GM12878 (cell line): ENCODE data around the gene MCM3AP. TPM values are rescaled to one million over a fixed set of nuclear protein-coding genes. Genes with fewer than 3 reads are reported as not detected.

Experiments
- ATAC-seq: fragments of 200-7000 bp; cut with Tn5 transposase; 3 replicates; pipeline ENCODE4 v1.9.1; 2020; ENCODE audit warnings: mild to moderate bottlenecking, moderate library complexity
- BruUV-seq: library from RNA; stranded (reverse); fragments of 400-500 nt; replicated peaks from 2 replicates; lab custom pipeline; 2021; lab: Mats Ljungman, UMichigan
- CTCF ChIA-PET: fragments of 300-600 bp; sonication (Branson Sonifier 250); formaldehyde crosslinking; extraction: SDS; loops from one replicate; lab custom pipeline; 2021; ENCODE audit warnings: inconsistent platforms; lab: Yijun Ruan, JAX
- POLR2A ChIA-PET: fragments of 350-600 bp; formaldehyde crosslinking; extraction: SDS; loops from one replicate; lab custom pipeline; 2021; ENCODE audit warnings: inconsistent platforms; lab: Charles Lee
- RAD21 ChIA-PET: fragments of 300-600 bp; sonication (Branson Sonifier 250); formaldehyde crosslinking; loops from one replicate; lab custom pipeline; 2023; ENCODE audit warnings: antibody characterized with exemption; ENCODE audit not compliant: unreplicated experiment; lab: Charles Lee
- SMC1A ChIA-PET: fragments of 300-600 bp; sonication (Branson Sonifier 250); formaldehyde crosslinking; loops from one replicate; lab custom pipeline; 2023; ENCODE audit not compliant: unreplicated experiment, uncharacterized antibody; lab: Charles Lee
- DNase-seq: peaks from one replicate; pipeline ENCODE4 v3.0.0-alpha.2; 2011; ENCODE audit warnings: low read depth, low spot score
- FAIRE-seq: peaks from 3 replicates; lab custom pipeline; 2011; peaks lifted over from hg19 to GRCh38; lab: Jason Lieb, UNC
- H2AFZ ChIP-seq: 2 replicates; pipeline ENCODE4 v1.6.0; 2011; ENCODE audit warnings: low read depth, low read length, control low read depth; ENCODE audit not compliant: control insufficient read depth
- H3K27ac ChIP-seq: 2 replicates; pipeline ENCODE4 v1.5.1; 2011; ENCODE audit warnings: control low read depth; ENCODE audit not compliant: control insufficient read depth, insufficient read depth
- H3K27me3 ChIP-seq, 2 experiments: replicated peaks in 1 of 2; 2 replicates each; pipeline versions ENCODE4 v1.6.0 to v1.6.1; 2011; ENCODE audit warnings: low read length in 1 of 2; ENCODE audit not compliant: control insufficient read depth in 2 of 2, insufficient read depth in 2 of 2
- H3K36me3 ChIP-seq, 2 experiments: 2 replicates each; pipeline ENCODE4 v1.5.1; 2011; ENCODE audit warnings: low read length in 1 of 2; ENCODE audit not compliant: control insufficient read depth in 2 of 2, insufficient read depth in 2 of 2
- H3K4me1 ChIP-seq: 2 replicates; pipeline ENCODE4 v1.6.1; 2011; ENCODE audit warnings: mild to moderate bottlenecking, low read length, moderate library complexity, mixed read lengths; ENCODE audit not compliant: control insufficient read depth, insufficient read depth
- H3K4me2 ChIP-seq: 2 replicates; pipeline ENCODE4 v1.6.0; 2011; ENCODE audit warnings: control low read depth; ENCODE audit not compliant: control insufficient read depth, insufficient read depth
- H3K4me3 ChIP-seq: fragments of 200-600 bp; sonication (generic); 2 replicates; pipeline ENCODE4 v1.5.1; 2016
- H3K79me2 ChIP-seq: 2 replicates; pipeline ENCODE4 v1.6.0; 2011; ENCODE audit warnings: low read length; ENCODE audit not compliant: control insufficient read depth, insufficient read depth
- H3K9ac ChIP-seq: 2 replicates; pipeline ENCODE4 v1.8.0; 2011; ENCODE audit warnings: low read length, control low read depth, mixed read lengths; ENCODE audit not compliant: control insufficient read depth, insufficient read depth
- H3K9me3 ChIP-seq: replicated peaks from 3 replicates; pipeline ENCODE4 v1.5.1; 2011; ENCODE audit warnings: mild to moderate bottlenecking, low read length; ENCODE audit not compliant: control insufficient read depth, insufficient read depth
- H4K20me1 ChIP-seq: 2 replicates; pipeline ENCODE4 v1.6.0; 2011; ENCODE audit not compliant: control insufficient read depth, insufficient read depth
- E4F1 ChIP-seq: fragments of 450-650 bp; IDR thresholded peaks from 2 replicates; pipeline ENCODE4 v1.6.1; 2018; ENCODE audit warnings: borderline replicate concordance, mild to moderate bottlenecking; ENCODE audit not compliant: partially characterized antibody
- EZH2 ChIP-seq: IDR thresholded peaks from 2 replicates; pipeline ENCODE4 v1.6.1; 2012; ENCODE audit warnings: low read depth, mild to moderate bottlenecking, control low read depth, inconsistent platforms, low read length, borderline replicate concordance; ENCODE audit not compliant: control insufficient read depth
- HSF1 ChIP-seq: fragments of 150-350 bp; IDR thresholded peaks from 2 replicates; pipeline ENCODE4 v1.6.1; 2014; ENCODE audit warnings: mild to moderate bottlenecking, low read depth, low read length
- KDM1A ChIP-seq: fragments of 200-600 bp; sonication (generic); IDR thresholded peaks from 2 replicates; pipeline ENCODE4 v1.6.1; 2016; ENCODE audit warnings: borderline replicate concordance
- MEF2A ChIP-seq: IDR thresholded peaks from 2 replicates; pipeline ENCODE4 v1.6.1; 2011; ENCODE audit warnings: low read depth, mild to moderate bottlenecking, low read length, moderate library complexity; ENCODE audit not compliant: insufficient read depth
- NBN ChIP-seq: fragments of 450-650 bp; IDR thresholded peaks from 2 replicates; pipeline ENCODE4 v1.6.1; 2016
- NFIC ChIP-seq: IDR thresholded peaks from 2 replicates; pipeline ENCODE4 v1.6.1; 2012; ENCODE audit warnings: low read depth, mild to moderate bottlenecking, inconsistent platforms, low read length, moderate library complexity
- NFYB ChIP-seq: IDR thresholded peaks from 2 replicates; pipeline ENCODE4 v1.6.1; 2011; ENCODE audit warnings: low read depth, mild to moderate bottlenecking, low read length, improper control_type of control experiment, moderate library complexity; ENCODE audit not compliant: insufficient read depth
- NR2C1 ChIP-seq: fragments of 450-650 bp; IDR thresholded peaks from 2 replicates; pipeline ENCODE4 v1.6.1; 2017; ENCODE audit warnings: antibody characterized with exemption, mild to moderate bottlenecking, moderate library complexity
- POLR2AphosphoS2 ChIP-seq: IDR thresholded peaks from 2 replicates; pipeline ENCODE4 v1.6.1; 2011; ENCODE audit warnings: low read depth, mild to moderate bottlenecking, low read length, improper control_type of control experiment, moderate library complexity
- POLR2AphosphoS5 ChIP-seq: IDR thresholded peaks from 2 replicates; pipeline ENCODE4 v1.6.1; 2011; ENCODE audit warnings: mild to moderate bottlenecking, low read length, inconsistent platforms
- SMAD5 ChIP-seq: IDR thresholded peaks from 2 replicates; pipeline ENCODE4 v1.6.1; 2016; ENCODE audit warnings: antibody characterized with exemption, low read depth
- STAT1 ChIP-seq: fragments of 450-650 bp; conservative IDR thresholded peaks from 2 replicates; pipeline ENCODE4 v1.6.1; 2014; ENCODE audit warnings: antibody characterized with exemption, mild to moderate bottlenecking
- TBL1XR1 ChIP-seq: IDR thresholded peaks from 2 replicates; pipeline ENCODE4 v1.6.1; 2012; ENCODE audit warnings: low read depth, low read length, improper control_type of control experiment
- ZNF207 ChIP-seq: fragments of 450-650 bp; IDR thresholded peaks from 2 replicates; pipeline ENCODE4 v1.6.1; 2014; ENCODE audit warnings: antibody characterized with exemption, mild to moderate bottlenecking, borderline replicate concordance
- WGBS: methylation state at CpG from one replicate; pipeline ENCODE4 v1.1.6; 2016; ENCODE audit warnings: low lambda C conversion rate; ENCODE audit not compliant: insufficient replicate concordance, insufficient coverage; ENCODE audit errors: missing lambda C conversion rate; 5-methylcytosine and 5-hydroxymethylcytosine counted together
- in situ Hi-C: fragments of 300-500 bp; cut with MboI; formaldehyde crosslinking; loops from 9 replicates; pipeline ENCODE4 v1.14.3; 2018; ENCODE audit warnings: mixed read lengths
- intact Hi-C: fragments of 100-400 bp; cut with micrococcal nuclease; formaldehyde crosslinking; loops from one replicate; pipeline ENCODE4 v1.14.2; 2022; ENCODE audit not compliant: unreplicated experiment
- polyA plus RNA-seq, 11 experiments: library from polyadenylated mRNA; depleted of rRNA in 4 of 11; unstranded in 6 of 11; stranded (reverse) in 5 of 11; fragments of >200 nt; fragmentation: Nextera tagmentation in 4 of 11; fragmentation: Illumina TruSeq in 1 of 11; extraction: Ambion mirVana in 4 of 11; extraction: Trizol in 1 of 11; gene quantifications; 1 replicate in 1 of 11; 2 replicates in 10 of 11; pipeline versions ENCODE4 v1.2.1 to v1.2.3, GENCODE V29; 2011 to 2016; ENCODE audit warnings: inconsistent platforms in 2 of 11, missing spikeins in 2 of 11, low read depth in 1 of 11
- total RNA-seq, 4 experiments: library from RNA; depleted of rRNA in 3 of 4; stranded (reverse); fragments of >200 nt in 3 of 4; fragmentation: Illumina TruSeq in 1 of 4; extraction: Trizol in 1 of 4; gene quantifications; 2 replicates each; pipeline versions ENCODE4 v1.2.1 to v1.2.3, GENCODE V29; 2013 to 2021
- TF ChIP-seq, protein P1 (sequence below): IDR thresholded peaks from 2 replicates; pipeline ENCODE4 v1.6.1; 2012; ENCODE audit warnings: low read length, inconsistent platforms

Gene MCM3AP
- total and polyA plus RNA-seq, 10 of the 15 experiments (the other 5 are each of a cell fraction or from before 2014, with no cell fraction given), result 6.1 to 95.7 (median 47.0) TPM

DNA sequence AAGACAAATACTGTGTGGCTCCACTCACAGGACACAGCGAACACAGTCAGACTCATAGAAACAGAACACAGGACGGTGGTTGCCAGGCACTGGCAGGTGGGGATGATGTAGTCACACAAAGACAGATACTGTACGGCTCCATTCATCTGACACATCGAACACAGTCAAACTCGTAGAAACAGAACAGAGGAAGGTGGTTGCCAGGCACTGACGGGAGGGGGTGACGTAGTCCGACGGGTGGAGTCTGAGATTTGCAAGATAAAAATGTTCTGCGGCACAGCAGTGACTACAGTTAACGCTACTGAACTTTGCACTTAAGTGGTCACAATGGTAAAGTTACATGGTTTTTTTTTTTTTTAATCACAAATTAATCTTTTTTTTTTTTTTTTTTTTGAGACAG is 19.5 kb upstream of the MCM3AP start (continued):
- TF ChIP-seq HSF1, result no peak
- TF ChIP-seq, protein P1, sequence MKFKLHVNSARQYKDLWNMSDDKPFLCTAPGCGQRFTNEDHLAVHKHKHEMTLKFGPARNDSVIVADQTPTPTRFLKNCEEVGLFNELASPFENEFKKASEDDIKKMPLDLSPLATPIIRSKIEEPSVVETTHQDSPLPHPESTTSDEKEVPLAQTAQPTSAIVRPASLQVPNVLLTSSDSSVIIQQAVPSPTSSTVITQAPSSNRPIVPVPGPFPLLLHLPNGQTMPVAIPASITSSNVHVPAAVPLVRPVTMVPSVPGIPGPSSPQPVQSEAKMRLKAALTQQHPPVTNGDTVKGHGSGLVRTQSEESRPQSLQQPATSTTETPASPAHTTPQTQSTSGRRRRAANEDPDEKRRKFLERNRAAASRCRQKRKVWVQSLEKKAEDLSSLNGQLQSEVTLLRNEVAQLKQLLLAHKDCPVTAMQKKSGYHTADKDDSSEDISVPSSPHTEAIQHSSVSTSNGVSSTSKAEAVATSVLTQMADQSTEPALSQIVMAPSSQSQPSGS, result no peak
- no peak for TF ChIP-seq NFIC
- TF ChIP-seq KDM1A, result no peak
- no peak for TF ChIP-seq NBN
- no peak for TF ChIP-seq POLR2AphosphoS2
- TF ChIP-seq POLR2AphosphoS5, result no peak
- TF ChIP-seq SMAD5, result no peak

DNA sequence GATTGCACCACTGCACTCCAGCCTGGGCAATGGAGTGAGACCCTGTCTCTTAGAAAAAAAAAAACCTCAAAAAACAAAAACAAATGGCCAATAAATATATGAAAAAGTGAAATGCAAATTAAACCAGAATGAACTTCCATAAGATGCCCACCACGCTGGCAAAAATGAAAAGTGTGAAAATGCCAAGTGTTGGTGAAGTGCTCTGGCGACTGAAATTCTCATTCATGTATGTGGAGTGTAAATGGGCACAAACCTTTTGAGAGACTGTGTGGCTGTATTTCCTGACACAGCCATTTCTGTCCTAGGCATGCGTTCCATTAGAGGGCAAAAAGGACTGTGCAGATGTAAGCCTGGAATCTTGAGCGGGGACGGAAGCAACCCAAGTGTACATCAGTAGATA is 19.0 kb upstream of the MCM3AP start:
- SMC1A ChIA-PET, result no interaction called here
- Histone ChIP-seq H3K4me2 (no peak overlapping the region), H3K27me3 (no peaks in the 10 kb centered on the region), H3K4me1 (no peaks in the 10 kb centered on the region), H3K9ac (no peak overlapping the region), H4K20me1 (no peaks in the 10 kb centered on the region), H3K9me3 (no peaks in the 10 kb centered on the region), H3K4me3 (no peak overlapping the region), H2AFZ (no peak overlapping the region), H3K27ac (no peak overlapping the region), H3K79me2 (no peaks in the 10 kb centered on the region), H3K36me3 (peaks cover 3 to 11% of the 10 kb centered on the region in 2 experiments; a peak in 3 of 4 replicates)
- ATAC-seq (no peak), DNase-seq (no peak), FAIRE-seq (no peak)
- RAD21 ChIA-PET, result no interaction called here
- in situ Hi-C loops, result no loop called here
- CTCF ChIA-PET, result no interaction called here
- BruUV-seq, result no TSS peak
- POLR2A ChIA-PET, result interaction anchor here (0.7 kb wide), 1 partner anchor 238 kb away, joined by 3 read pairs; no protein-coding TSS in a partner anchor
- intact Hi-C loops, result no loop called here
- 98% methylated on average over 5 of the region's 5 CpGs for WGBS
- TF ChIP-seq E4F1 (no peak), TBL1XR1 (no peak), STAT1 (no peak), NFYB (no peak), NR2C1 (no peak), ZNF207 (no peak), EZH2 (no peak), MEF2A (no peak)
